OCI-LY1 (cell line): ENCODE results near the gene FALEC.

ENCODE experiments used
- H2AFZ ChIP-seq: fragments of 200-600 bp; sonication (generic), shearing (Covaris generic); 2 replicates; pipeline ENCODE4 v1.6.0; 2014; ENCODE audit warnings: antibody characterized with exemption, mild to moderate bottlenecking, low read length
- H3F3A ChIP-seq: fragments of 200-600 bp; sonication (generic), shearing (Covaris generic); 2 replicates; pipeline ENCODE4 v1.6.0; 2014; ENCODE audit warnings: mild to moderate bottlenecking, antibody characterized with exemption, low read length, moderate library complexity; ENCODE audit not compliant: insufficient read depth
- H3K27ac ChIP-seq: fragments of 200-600 bp; sonication (generic); 2 replicates; pipeline ENCODE4 v1.5.1; 2014; ENCODE audit warnings: low read length, mixed run types, mild to moderate bottlenecking, low read depth; ENCODE audit not compliant: poor library complexity, severe bottlenecking
- H3K27me3 ChIP-seq: fragments of 200-600 bp; sonication (generic); 2 replicates; pipeline ENCODE4 v1.6.0; 2014; ENCODE audit warnings: antibody characterized with exemption, mild to moderate bottlenecking, low read length, moderate library complexity; ENCODE audit not compliant: insufficient read depth
- H3K36me3 ChIP-seq: fragments of 200-600 bp; sonication (generic); 2 replicates; pipeline ENCODE4 v1.6.1; 2014; ENCODE audit warnings: mild to moderate bottlenecking, antibody characterized with exemption, low read length, moderate library complexity, mixed read lengths; ENCODE audit not compliant: insufficient read depth
- H3K4me1 ChIP-seq: fragments of 200-600 bp; sonication (generic); 2 replicates; pipeline ENCODE4 v1.5.1; 2014; ENCODE audit warnings: mild to moderate bottlenecking, low read length, moderate library complexity; ENCODE audit not compliant: insufficient read depth, severe bottlenecking
- H3K4me2 ChIP-seq: fragments of 200-600 bp; sonication (generic), shearing (Covaris generic); 2 replicates; pipeline ENCODE4 v1.6.1; 2014; ENCODE audit warnings: low read length
- H3K4me3 ChIP-seq: fragments of 200-600 bp; sonication (generic); 2 replicates; pipeline ENCODE4 v1.5.1; 2014; ENCODE audit warnings: low read length, low read depth, mild to moderate bottlenecking, mixed read lengths; ENCODE audit not compliant: poor library complexity, severe bottlenecking
- H3K79me2 ChIP-seq: fragments of 200-600 bp; shearing (Covaris generic); 2 replicates; pipeline ENCODE4 v1.6.1; 2016; ENCODE audit warnings: mixed run types, low read length, mixed read lengths; ENCODE audit not compliant: insufficient read depth
- H3K9ac ChIP-seq: fragments of 200-600 bp; sonication (generic), shearing (Covaris generic); 2 replicates; pipeline ENCODE4 v1.6.1; 2014; ENCODE audit warnings: mild to moderate bottlenecking, low read length, mixed read lengths
- H3K9me2 ChIP-seq: fragments of 200-600 bp; sonication (generic), shearing (Covaris generic); 2 replicates; pipeline ENCODE4 v1.6.1; 2014; ENCODE audit warnings: low read depth, mild to moderate bottlenecking, low read length, mixed read lengths
- H3K9me3 ChIP-seq: fragments of 200-600 bp; shearing (Covaris generic); 2 replicates; pipeline ENCODE4 v1.6.1; 2014; ENCODE audit warnings: low read length, mixed read lengths
- H4K20me1 ChIP-seq: fragments of 200-600 bp; sonication (generic), shearing (Covaris generic); 2 replicates; pipeline ENCODE4 v1.6.0; 2016; ENCODE audit warnings: mild to moderate bottlenecking, low read length; ENCODE audit not compliant: insufficient read depth
- CTCF ChIP-seq: fragments of 200-600 bp; sonication (generic), shearing (Covaris generic); IDR thresholded peaks from 2 replicates; pipeline ENCODE4 v1.5.1; 2017; ENCODE audit warnings: mild to moderate bottlenecking, antibody characterized with exemption, low read length, moderate library complexity, mixed read lengths
- EZH2 ChIP-seq: fragments of 200-600 bp; sonication (generic), shearing (Covaris generic); IDR thresholded peaks from 2 replicates; pipeline ENCODE4 v1.8.0; 2017; ENCODE audit warnings: borderline replicate concordance, mixed run types, mild to moderate bottlenecking, antibody characterized with exemption, low read length, moderate library complexity, mixed read lengths

The FALEC gene

GRCh38 chr1:150575072-150575489, 59.5 kb downstream of the FALEC start:
- H3K36me3 ChIP-seq = peaks cover 81% of the 10 kb centered on the region
- H3K4me2 ChIP-seq = peak overlapping the region; percentile 94
- H2AFZ ChIP-seq = no peak overlapping the region
- peaks cover 10% of the 10 kb centered on the region; the same call in 1 of the 2 replicates for H3F3A ChIP-seq
- TF ChIP-seq EZH2 (no peak), CTCF (no peak)
- H3K4me1 ChIP-seq = peaks cover 67% of the 10 kb centered on the region
- H4K20me1 ChIP-seq = 0 out of 2 replicates have a peak, but pooled peaks cover 5% of the 10 kb centered on the region
- H3K9me3 ChIP-seq = no peaks in the 10 kb centered on the region
- peak overlapping the region; percentile 95; the same call in 1 of the 2 replicates for H3K9ac ChIP-seq
- H3K79me2 ChIP-seq = peaks cover 52% of the 10 kb centered on the region
- no peaks in the 10 kb centered on the region for H3K9me2 ChIP-seq
- peak overlapping the region; percentile 99 for H3K27ac ChIP-seq
- H3K27me3 ChIP-seq = no peaks in the 10 kb centered on the region
- H3K4me3 ChIP-seq = peak overlapping the region; percentile 93

- peak overlapping the region; percentile 94 for H3K4me2 ChIP-seq
- H3K9me2 ChIP-seq = no peaks in the 10 kb centered on the region
- H3K9me3 ChIP-seq = no peaks in the 10 kb centered on the region
- H3K27me3 ChIP-seq = no peaks in the 10 kb centered on the region
- H3K36me3 ChIP-seq = peaks cover 81% of the 10 kb centered on the region
- H3K27ac ChIP-seq = peak overlapping the region; percentile 99
- H3K9ac ChIP-seq = peak overlapping the region; percentile 95
- H2AFZ ChIP-seq = no peak overlapping the region
- 0 out of 2 replicates have a peak, but pooled peaks cover 5% of the 10 kb centered on the region for H4K20me1 ChIP-seq
- peaks cover 52% of the 10 kb centered on the region for H3K79me2 ChIP-seq
- no peak for TF ChIP-seq EZH2
- peaks cover 66% of the 10 kb centered on the region for H3K4me1 ChIP-seq
- peaks cover 10% of the 10 kb centered on the region; the same call in 1 of the 2 replicates for H3F3A ChIP-seq
- H3K4me3 ChIP-seq = peak overlapping the region; percentile 93
Measured at GRCh38 chr1:150575518-150576366, 60.2 kb downstream of the FALEC start.

GRCh38 chr1:150576367-150576711, 60.8 kb downstream of the FALEC start:
- Histone ChIP-seq H3K4me3 (peak overlapping the region; percentile 93), H3K27me3 (no peaks in the 10 kb centered on the region), H3F3A (peaks cover 10% of the 10 kb centered on the region; the same call in 1 of the 2 replicates), H3K4me2 (peak overlapping the region; percentile 94), H3K9me3 (no peaks in the 10 kb centered on the region), H3K27ac (peak overlapping the region; percentile 99), H3K36me3 (peaks cover 77% of the 10 kb centered on the region), H3K79me2 (peaks cover 52% of the 10 kb centered on the region), H2AFZ (no peak overlapping the region), H3K9me2 (no peaks in the 10 kb centered on the region), H4K20me1 (0 out of 2 replicates have a peak, but pooled peaks cover 5% of the 10 kb centered on the region), H3K9ac (peak overlapping the region; percentile 95), H3K4me1 (peaks cover 65% of the 10 kb centered on the region)
- no peak for TF ChIP-seq CTCF
- no peak for TF ChIP-seq EZH2
